Osteoblast (primary cell): ENCODE measurements around the gene AIDA. TPM values are rescaled to one million over a fixed set of nuclear protein-coding genes. Genes with fewer than 3 reads are reported as not detected.

Experiments
- DNase-seq: peaks from one replicate; pipeline ENCODE4 v3.0.0; 2011; ENCODE audit warnings: low spot score, mixed read lengths; ENCODE audit not compliant: insufficient read length; ENCODE audit errors: missing footprints
- H2AFZ ChIP-seq: 2 replicates; pipeline ENCODE4 v1.6.0; 2011; ENCODE audit warnings: mild to moderate bottlenecking, low read length
- H3K27ac ChIP-seq: 2 replicates; pipeline ENCODE4 v1.5.1; 2011; ENCODE audit warnings: mild to moderate bottlenecking, low read depth, low read length, moderate library complexity
- H3K27me3 ChIP-seq: 2 replicates; pipeline ENCODE4 v1.6.0; 2012; ENCODE audit warnings: mild to moderate bottlenecking, control low read depth, inconsistent platforms, low read length, moderate library complexity; ENCODE audit not compliant: insufficient read depth
- H3K36me3 ChIP-seq: 2 replicates; pipeline ENCODE4 v1.5.1; 2011; ENCODE audit warnings: mild to moderate bottlenecking, low read length, control low read depth, moderate library complexity; ENCODE audit not compliant: insufficient read depth
- H3K4me1 ChIP-seq: 2 replicates; pipeline ENCODE4 v1.5.1; 2011; ENCODE audit warnings: mild to moderate bottlenecking, low read length, control low read depth, moderate library complexity; ENCODE audit not compliant: insufficient read depth
- H3K4me2 ChIP-seq: 2 replicates; pipeline ENCODE4 v1.6.0; 2011; ENCODE audit warnings: mild to moderate bottlenecking, low read length; ENCODE audit not compliant: insufficient read depth
- H3K4me3 ChIP-seq: fragments of 200-600 bp; sonication (generic); 3 replicates; pipeline ENCODE4 v1.5.1; 2012; ENCODE audit warnings: mild to moderate bottlenecking, low read length, inconsistent platforms; ENCODE audit not compliant: insufficient read depth
- H3K79me2 ChIP-seq: 2 replicates; pipeline ENCODE4 v1.6.0; 2012; ENCODE audit warnings: mild to moderate bottlenecking, low read length, control low read depth, inconsistent platforms; ENCODE audit not compliant: insufficient read depth
- H3K9me3 ChIP-seq: 2 replicates; pipeline ENCODE4 v1.5.1; 2011; ENCODE audit warnings: low read depth, low read length, control low read depth
- H4K20me1 ChIP-seq: 2 replicates; pipeline ENCODE4 v1.6.0; 2012; ENCODE audit warnings: mild to moderate bottlenecking, low read length, control low read depth; ENCODE audit not compliant: insufficient read depth
- CTCF ChIP-seq: IDR thresholded peaks from 2 replicates; pipeline ENCODE4 v1.5.1; 2011; ENCODE audit warnings: mild to moderate bottlenecking, low read depth, low read length, moderate library complexity; ENCODE audit errors: extremely low read depth
- total RNA-seq: library from RNA; depleted of rRNA; stranded (reverse); fragments of >200 nt; gene quantifications from 2 replicates; pipeline ENCODE4 v1.2.3, GENCODE V29; 2012

AIDA gene
- total RNA-seq, 1 donor: 45.6 TPM

- H4K20me1 ChIP-seq: no peaks in the 10 kb centered on the region
- H3K4me3 ChIP-seq: no peak overlapping the region
- H3K79me2 ChIP-seq: no peaks in the 10 kb centered on the region
- DNase-seq: no peak
- no peak overlapping the region for H3K4me2 ChIP-seq
- H2AFZ ChIP-seq: no peak overlapping the region
- no peaks in the 10 kb centered on the region for H3K9me3 ChIP-seq
- H3K36me3 ChIP-seq: peaks cover 62% of the 10 kb centered on the region
- peaks cover 4% of the 10 kb centered on the region for H3K4me1 ChIP-seq
- TF ChIP-seq CTCF: no peak
- H3K27me3 ChIP-seq: no peaks in the 10 kb centered on the region
- H3K27ac ChIP-seq: no peak overlapping the region
Measured at GRCh38 chr1:222665964-222666363, 46.3 kb downstream of the AIDA start.

GRCh38 chr1:222663431-222663934 lies 48.8 kb downstream of the AIDA start:
- Histone ChIP-seq H3K9me3 (no peaks in the 10 kb centered on the region), H3K27me3 (no peaks in the 10 kb centered on the region), H2AFZ (no peak overlapping the region), H4K20me1 (no peaks in the 10 kb centered on the region), H3K4me1 (peaks cover 4% of the 10 kb centered on the region), H3K4me2 (no peak overlapping the region), H3K79me2 (no peaks in the 10 kb centered on the region), H3K27ac (no peak overlapping the region), H3K4me3 (no peak overlapping the region), H3K36me3 (peaks cover 87% of the 10 kb centered on the region)
- TF ChIP-seq CTCF: no peak
- DNase-seq: no peak

DNA sequence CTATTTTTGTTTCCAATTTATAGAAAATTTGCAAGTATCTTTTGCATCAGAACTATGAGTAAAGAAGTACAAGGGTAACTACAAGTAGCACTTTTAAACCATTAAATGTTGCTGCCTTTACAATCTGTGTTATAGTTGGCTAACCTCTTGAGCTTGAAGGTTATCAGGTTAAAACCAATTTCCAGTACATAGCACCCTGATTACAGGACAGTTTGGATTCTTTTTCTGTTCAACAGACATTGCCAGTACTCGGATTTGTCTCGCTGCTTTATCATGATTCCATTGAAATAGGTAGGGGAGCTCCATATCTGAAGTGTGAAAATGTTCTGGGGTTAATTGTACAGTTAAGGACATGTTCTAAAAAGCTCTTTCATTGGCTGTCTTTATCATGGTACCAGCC lies 54.4 kb downstream of the AIDA start:
- H4K20me1 ChIP-seq: no peaks in the 10 kb centered on the region
- no peak overlapping the region for H2AFZ ChIP-seq
- peaks cover 12% of the 10 kb centered on the region for H3K79me2 ChIP-seq
- no peak for TF ChIP-seq CTCF
- no peak overlapping the region for H3K4me2 ChIP-seq
- no peak overlapping the region for H3K27ac ChIP-seq
- no peak for DNase-seq
- no peak overlapping the region for H3K4me3 ChIP-seq
- no peaks in the 10 kb centered on the region for H3K9me3 ChIP-seq
- H3K36me3 ChIP-seq: peaks cover 92% of the 10 kb centered on the region
- H3K4me1 ChIP-seq: peaks cover 6% of the 10 kb centered on the region
- H3K27me3 ChIP-seq: no peaks in the 10 kb centered on the region

GRCh38 chr1:222656391-222657155 lies 55.7 kb downstream of the AIDA start:
- no peaks in the 10 kb centered on the region for H3K9me3 ChIP-seq
- no peak overlapping the region for H3K4me3 ChIP-seq
- DNase-seq: no peak
- no peak for TF ChIP-seq CTCF
- H2AFZ ChIP-seq: no peak overlapping the region
- H3K27me3 ChIP-seq: no peaks in the 10 kb centered on the region
- H3K27ac ChIP-seq: no peak overlapping the region
- peaks cover 92% of the 10 kb centered on the region for H3K36me3 ChIP-seq
- H3K79me2 ChIP-seq: peaks cover 12% of the 10 kb centered on the region
- H3K4me2 ChIP-seq: no peak overlapping the region
- peaks cover 6% of the 10 kb centered on the region for H3K4me1 ChIP-seq
- no peaks in the 10 kb centered on the region for H4K20me1 ChIP-seq
